ENCODE results near the gene STK38. TPM values are rescaled to one million over a fixed set of nuclear protein-coding genes. Genes with fewer than 3 reads are reported as not detected.
A peak's percentile ranks its signal among the peaks of the same experiment; 100 is the strongest.

STK38 gene
- total RNA-seq, 1 donor from 2014 or later: 39.7 TPM

- DNase-seq (ENCODE audit: low spot score) (no peak), ATAC-seq (no peak)
- intact Hi-C loops (cut with DNase I): no loop called here
Measured at GRCh38 chr6:36536873-36537547, 10.3 kb downstream of the STK38 start.

GRCh38 chr6:36533321-36533720 is 14.0 kb downstream of the STK38 start:
- DNase-seq (ENCODE audit: low spot score): no peak
- ATAC-seq: no peak
- intact Hi-C loops (cut with DNase I): no loop called here

- ATAC-seq: no peak
- DNase-seq (ENCODE audit: low spot score): no peak
- intact Hi-C loops (cut with DNase I): no loop called here
Measured at GRCh38 chr6:36526066-36526465, 21.2 kb downstream of the STK38 start.

GRCh38 chr6:36525346-36525745 is 21.9 kb downstream of the STK38 start:
- intact Hi-C loops (cut with DNase I): no loop called here
- DNase-seq (ENCODE audit: low spot score) (no peak), ATAC-seq (no peak)

GRCh38 chr6:36524871-36525270 is 22.4 kb downstream of the STK38 start:
- no peak for ATAC-seq
- intact Hi-C loops (cut with DNase I): no loop called here
- DNase-seq (ENCODE audit: low spot score): no peak

GRCh38 chr6:36523936-36524499 is 23.3 kb downstream of the STK38 start:
- DNase-seq (ENCODE audit: low spot score) (no peak), ATAC-seq (no peak)
- intact Hi-C loops (cut with DNase I): no loop called here

- no peak for DNase-seq (ENCODE audit: low spot score)
- ATAC-seq: no peak
- intact Hi-C loops (cut with DNase I): no loop called here
Measured at GRCh38 chr6:36523451-36523850, 23.8 kb downstream of the STK38 start.

- intact Hi-C loops (cut with DNase I): no loop called here
- DNase-seq (ENCODE audit: low spot score) (no peak), ATAC-seq (no peak)
Measured at GRCh38 chr6:36519352-36519751, 27.9 kb downstream of the STK38 start.

GRCh38 chr6:36517408-36517807 is 29.9 kb downstream of the STK38 start:
- no peak for DNase-seq (ENCODE audit: low spot score)
- intact Hi-C loops (cut with DNase I): no loop called here
- ATAC-seq: no peak

- intact Hi-C loops (cut with DNase I): no loop called here
- peak; percentile 96 for ATAC-seq
- no peak for DNase-seq (ENCODE audit: low spot score)
Measured at GRCh38 chr6:36516988-36517387, 30.3 kb downstream of the STK38 start.

- ATAC-seq (peak; percentile 80), DNase-seq (ENCODE audit: low spot score) (no peak)
- intact Hi-C loops (cut with DNase I): no loop called here
Measured at GRCh38 chr6:36516559-36516958, 30.7 kb downstream of the STK38 start.

GRCh38 chr6:36515844-36516243 is 31.4 kb downstream of the STK38 start:
- ATAC-seq (no peak), DNase-seq (ENCODE audit: low spot score) (no peak)
- intact Hi-C loops (cut with DNase I): no loop called here

GRCh38 chr6:36514554-36515456 is 32.5 kb downstream of the STK38 start:
- no peak for ATAC-seq
- DNase-seq (ENCODE audit: low spot score): no peak
- intact Hi-C loops (cut with DNase I): no loop called here

- ATAC-seq (no peak), DNase-seq (ENCODE audit: low spot score) (no peak)
- intact Hi-C loops (cut with DNase I): no loop called here
Measured at GRCh38 chr6:36510365-36510764, 36.9 kb downstream of the STK38 start.

GRCh38 chr6:36508532-36508931 is 38.7 kb downstream of the STK38 start:
- DNase-seq (ENCODE audit: low spot score) (no peak), ATAC-seq (no peak)
- intact Hi-C loops (cut with DNase I): no loop called here

- no peak for DNase-seq (ENCODE audit: low spot score)
- intact Hi-C loops (cut with DNase I): no loop called here
- ATAC-seq: no peak
Measured at GRCh38 chr6:36506611-36507010, 40.7 kb downstream of the STK38 start.

GRCh38 chr6:36505744-36506534 is 41.3 kb downstream of the STK38 start:
- intact Hi-C loops (cut with DNase I): no loop called here
- ATAC-seq: no peak

GRCh38 chr6:36504982-36505381 is 42.3 kb downstream of the STK38 start:
- DNase-seq (ENCODE audit: low spot score) (no peak), ATAC-seq (peak; percentile 96)
- intact Hi-C loops (cut with DNase I): no loop called here

More at GRCh38 chr6:36505744-36506534, 41.3 kb downstream of the STK38 start:
- no peak for DNase-seq (ENCODE audit: low spot score)

GRCh38 chr6:36504181-36504580 is 43.1 kb downstream of the STK38 start:
- DNase-seq (ENCODE audit: low spot score): no peak
- no peak for ATAC-seq
- intact Hi-C loops (cut with DNase I): no loop called here

Data from sciatic nerve (tissue), 2 donors.